Breast epithelium (tissue), 4 donors: Measurements from ENCODE around the gene NPTXR. TPM values are rescaled to one million over a fixed set of nuclear protein-coding genes. Genes with fewer than 3 reads are reported as not detected.

Experiments
- DNase-seq, 2 donors: peaks; one replicate each; pipeline ENCODE4 v3.0.0-alpha.2; 2019; ENCODE audit warnings: low spot score in 2 of 2
- H3K27ac ChIP-seq, 2 donors: fragments of 200-600 bp; sonication (generic) in 1 of 2; one replicate each; pipeline ENCODE4 v1.5.1; 2016 to 2019; ENCODE audit warnings: mild to moderate bottlenecking in 1 of 2
- H3K27me3 ChIP-seq, 2 donors: fragments of 200-600 bp; sonication (generic) in 1 of 2; one replicate each; pipeline versions ENCODE4 v1.5.1 to v1.6.0; 2017 to 2019; ENCODE audit warnings: control low read depth in 1 of 2, mild to moderate bottlenecking in 1 of 2
- H3K36me3 ChIP-seq: fragments of 200-600 bp; one replicate; pipeline ENCODE4 v1.5.1; 2019
- H3K4me1 ChIP-seq, 2 donors: fragments of 200-600 bp; sonication (generic); one replicate each; pipeline ENCODE4 v1.5.1; 2016 to 2019; ENCODE audit warnings: control low read depth in 1 of 2
- H3K4me3 ChIP-seq, 3 donors: fragments of 200-600 bp; sonication (generic); 1 replicate in 2 of 3; 2 replicates in 1 of 3; pipeline ENCODE4 v1.5.1; 2016 to 2019; ENCODE audit warnings: mild to moderate bottlenecking in 3 of 3, moderate library complexity in 2 of 3
- H3K9me3 ChIP-seq, 2 donors: fragments of 200-600 bp; sonication (generic) in 1 of 2; one replicate each; pipeline ENCODE4 v1.5.1; 2016 to 2019; ENCODE audit warnings: control low read depth in 1 of 2
- POLR2A ChIP-seq: fragments of 450-650 bp; IDR thresholded peaks from one replicate; pipeline ENCODE4 v1.6.1; 2016; ENCODE audit warnings: antibody characterized with exemption, mild to moderate bottlenecking, moderate library complexity
- POLR2AphosphoS5 ChIP-seq, 3 donors: sonication (generic); formaldehyde crosslinking; IDR thresholded peaks; one replicate each; pipeline ENCODE4 v1.6.1; 2017; ENCODE audit warnings: antibody characterized with exemption in 3 of 3
- intact Hi-C: fragments of 100-400 bp; cut with DNase I; formaldehyde crosslinking; loops from one replicate; pipeline ENCODE4 v1.15.1; 2023; ENCODE audit warnings: low total_unique reads
- total RNA-seq, 3 donors: library from RNA; depleted of rRNA; stranded (reverse); fragments of >200 nt; gene quantifications; one replicate each; pipeline ENCODE4 v1.1.0, GENCODE V29; 2016
- TF ChIP-seq, protein P1 (sequence below), 3 donors: fragments of 450-650 bp; IDR thresholded peaks; one replicate each; pipeline ENCODE4 v1.5.1; 2016 to 2017; ENCODE audit warnings: antibody characterized with exemption in 3 of 3, mild to moderate bottlenecking in 3 of 3, moderate library complexity in 3 of 3

The NPTXR gene
- total RNA-seq, 3 donors from 2014 or later: 3.7 to 4.6 (median 4.5) TPM

DNA sequence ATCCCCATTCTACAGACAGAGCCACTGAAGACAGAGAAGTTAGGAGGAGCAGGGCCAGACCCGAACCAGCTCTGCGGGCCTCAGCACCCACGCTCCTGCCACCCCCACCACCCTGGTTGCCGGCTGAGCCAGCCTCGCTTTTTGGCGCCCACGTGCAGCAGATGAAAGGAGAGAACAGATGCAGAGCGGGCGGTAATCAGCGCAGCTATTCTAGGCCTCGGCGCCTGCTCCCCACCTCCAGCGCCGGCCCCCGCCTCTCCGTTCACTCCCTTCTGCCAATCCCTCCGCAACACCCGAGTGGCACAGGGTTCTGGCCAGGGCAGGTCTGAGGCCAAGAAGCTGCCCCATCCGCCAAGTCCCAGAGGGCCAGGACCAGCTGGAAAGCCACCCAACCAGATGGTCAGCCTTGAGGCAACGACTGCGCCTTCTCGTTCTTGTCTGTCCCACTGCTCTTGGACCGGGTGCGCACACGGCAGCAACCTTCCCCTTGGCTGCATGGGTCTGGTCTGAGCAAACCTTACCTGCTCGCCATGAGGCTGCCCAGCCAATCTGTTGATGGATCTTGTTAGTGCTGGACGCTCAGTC lies 66.6 kb downstream of the NPTXR start:
- TF ChIP-seq POLR2AphosphoS5 (IDR thresholded peaks at IDR 0.05): no peak
- TF ChIP-seq, protein P1, sequence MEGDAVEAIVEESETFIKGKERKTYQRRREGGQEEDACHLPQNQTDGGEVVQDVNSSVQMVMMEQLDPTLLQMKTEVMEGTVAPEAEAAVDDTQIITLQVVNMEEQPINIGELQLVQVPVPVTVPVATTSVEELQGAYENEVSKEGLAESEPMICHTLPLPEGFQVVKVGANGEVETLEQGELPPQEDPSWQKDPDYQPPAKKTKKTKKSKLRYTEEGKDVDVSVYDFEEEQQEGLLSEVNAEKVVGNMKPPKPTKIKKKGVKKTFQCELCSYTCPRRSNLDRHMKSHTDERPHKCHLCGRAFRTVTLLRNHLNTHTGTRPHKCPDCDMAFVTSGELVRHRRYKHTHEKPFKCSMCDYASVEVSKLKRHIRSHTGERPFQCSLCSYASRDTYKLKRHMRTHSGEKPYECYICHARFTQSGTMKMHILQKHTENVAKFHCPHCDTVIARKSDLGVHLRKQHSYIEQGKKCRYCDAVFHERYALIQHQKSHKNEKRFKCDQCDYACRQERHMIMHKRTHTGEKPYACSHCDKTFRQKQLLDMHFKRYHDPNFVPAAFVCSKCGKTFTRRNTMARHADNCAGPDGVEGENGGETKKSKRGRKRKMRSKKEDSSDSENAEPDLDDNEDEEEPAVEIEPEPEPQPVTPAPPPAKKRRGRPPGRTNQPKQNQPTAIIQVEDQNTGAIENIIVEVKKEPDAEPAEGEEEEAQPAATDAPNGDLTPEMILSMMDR (IDR thresholded peaks at IDR 0.05): no peak
- TF ChIP-seq POLR2A: no peak
- Histone ChIP-seq H3K4me3 (no peak overlapping the region), H3K27me3 (no peaks in the 10 kb centered on the region), H3K27ac (no peak overlapping the region), H3K4me1 (no peaks in the 10 kb centered on the region), H3K9me3 (no peaks in the 10 kb centered on the region), H3K36me3 (no peaks in the 10 kb centered on the region)
- DNase-seq: no peak
- intact Hi-C loops: no loop called here

DNA sequence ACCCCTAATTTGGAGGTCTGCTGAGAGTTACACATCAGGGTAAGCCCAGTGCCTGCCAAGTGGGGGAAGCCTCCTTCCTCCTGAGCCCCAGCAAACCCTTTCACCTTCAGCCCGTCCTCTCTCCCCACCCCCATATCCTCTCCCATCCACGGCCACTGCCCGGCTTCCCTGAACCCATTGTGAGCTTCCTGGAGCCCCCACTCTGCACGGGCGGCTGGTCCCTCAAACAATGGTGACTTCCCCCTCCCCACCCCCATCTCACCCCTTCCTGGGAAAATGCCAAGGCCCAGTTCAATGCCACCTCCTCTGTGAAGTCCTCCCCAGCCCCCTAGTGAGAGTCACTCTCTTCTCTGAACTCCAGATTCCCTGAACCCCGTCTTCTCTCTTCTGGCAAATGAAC lies 67.7 kb downstream of the NPTXR start:
- TF ChIP-seq POLR2A (no peak), POLR2AphosphoS5 (IDR thresholded peaks at IDR 0.05) (no peak)
- TF ChIP-seq, protein P1 (IDR thresholded peaks at IDR 0.05): no peak
- H3K27me3 ChIP-seq: no peaks in the 10 kb centered on the region
- no peak overlapping the region for H3K4me3 ChIP-seq
- DNase-seq: no peak
- H3K9me3 ChIP-seq: no peaks in the 10 kb centered on the region
- no peak overlapping the region for H3K27ac ChIP-seq
- H3K36me3 ChIP-seq: no peaks in the 10 kb centered on the region
- intact Hi-C loops: no loop called here
- H3K4me1 ChIP-seq: no peaks in the 10 kb centered on the region

DNA sequence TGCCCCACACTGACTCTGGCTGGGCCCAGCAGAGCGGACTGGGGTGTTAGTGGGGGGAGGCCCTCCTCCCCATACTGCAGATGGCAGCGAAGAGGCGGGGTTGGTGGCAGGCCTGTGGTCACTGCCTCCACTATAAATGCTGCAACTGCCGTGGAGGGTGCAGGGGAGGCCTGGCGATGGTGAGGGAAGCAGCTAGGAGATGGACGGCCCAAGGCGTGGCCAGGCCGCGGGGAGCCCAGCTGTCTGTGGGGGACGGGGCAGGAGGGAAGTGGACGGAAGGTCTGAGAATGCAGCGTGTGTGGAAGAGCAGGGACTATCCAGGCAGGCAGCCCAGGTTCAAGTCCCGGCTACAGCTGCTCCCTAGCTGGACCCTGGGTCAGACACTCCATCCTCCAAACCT lies 68.2 kb downstream of the NPTXR start:
- intact Hi-C loops: no loop called here
- no peaks in the 10 kb centered on the region for H3K9me3 ChIP-seq
- no peak for DNase-seq

DNA sequence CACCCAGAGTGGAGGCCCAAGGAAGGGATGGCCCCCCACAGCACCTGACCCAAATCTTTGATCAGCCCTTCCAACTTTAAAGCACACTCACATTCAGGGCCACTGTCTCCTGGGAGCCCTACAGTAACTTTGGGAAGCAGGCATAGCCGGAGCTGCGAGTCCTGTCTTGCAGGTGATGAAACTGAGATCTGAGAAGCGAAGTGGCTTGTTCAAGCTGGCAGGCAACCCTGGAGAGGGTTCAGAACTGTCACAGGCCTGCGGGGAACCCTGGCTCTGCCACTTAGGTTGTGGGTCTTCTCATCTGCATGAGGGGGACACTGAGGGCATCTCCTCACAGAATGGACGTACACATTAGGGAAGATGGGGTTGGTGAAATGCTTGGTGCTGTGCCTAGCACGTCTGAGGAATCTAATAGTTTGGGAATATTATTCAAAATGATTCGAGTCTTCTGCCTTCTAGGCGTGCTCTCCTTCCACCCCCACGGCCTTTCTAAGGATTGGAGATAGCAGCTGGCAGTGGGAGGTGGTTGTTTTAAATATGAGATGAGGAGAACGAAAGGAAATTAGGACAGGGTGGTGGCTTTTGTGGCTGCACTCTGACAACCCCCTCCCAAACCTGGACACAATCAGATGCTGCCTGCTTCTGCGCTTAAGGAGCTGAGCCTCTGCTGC lies 69.2 kb downstream of the NPTXR start:
- intact Hi-C loops: no loop called here
- Histone ChIP-seq H3K4me3 (no peak overlapping the region), H3K27ac (peak overlapping the region; percentile 19 to 38), H3K36me3 (no peaks in the 10 kb centered on the region), H3K27me3 (no peaks in the 10 kb centered on the region), H3K9me3 (no peaks in the 10 kb centered on the region), H3K4me1 (no peaks in the 10 kb centered on the region)
- TF ChIP-seq POLR2A: no peak
- no peak for DNase-seq

More for the DNA sequence above, 68.2 kb downstream of the NPTXR start:
- Histone ChIP-seq H3K4me3 (no peak overlapping the region), H3K27me3 (no peaks in the 10 kb centered on the region), H3K27ac (peak overlapping the region in 1 of 2 donors; percentile 38), H3K4me1 (no peaks in the 10 kb centered on the region), H3K36me3 (no peaks in the 10 kb centered on the region)
- no peak for TF ChIP-seq POLR2AphosphoS5 (IDR thresholded peaks at IDR 0.05)
- no peak for TF ChIP-seq POLR2A
- TF ChIP-seq, protein P1 (IDR thresholded peaks at IDR 0.05): no peak

DNA sequence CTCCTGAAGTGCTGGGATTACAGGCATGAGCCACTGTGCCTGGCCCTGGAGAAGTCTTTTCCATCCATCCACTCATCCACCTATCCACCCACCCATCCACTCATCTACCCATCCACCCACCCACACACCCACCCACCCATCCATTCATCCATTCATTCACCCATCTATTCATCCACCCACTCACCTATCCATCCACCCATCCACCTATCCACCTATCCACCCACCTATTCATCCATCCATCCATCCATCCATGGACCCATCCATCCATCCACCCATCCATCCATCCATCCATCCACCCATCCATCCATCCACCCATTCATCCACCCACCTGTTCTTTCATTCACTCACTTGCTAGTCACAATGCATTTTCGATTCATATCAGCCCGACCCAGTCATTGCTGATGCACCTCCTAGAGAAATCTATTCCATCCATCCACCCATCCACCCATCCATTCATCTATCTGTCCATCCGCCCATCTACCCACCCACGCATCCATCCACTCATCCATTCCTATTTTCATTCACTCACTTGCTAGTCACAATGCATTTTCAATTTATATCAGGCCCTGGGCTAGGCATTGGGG lies 70.4 kb downstream of the NPTXR start:
- Histone ChIP-seq H3K36me3 (no peaks in the 10 kb centered on the region), H3K9me3 (no peaks in the 10 kb centered on the region), H3K27me3 (no peaks in the 10 kb centered on the region), H3K4me1 (no peaks in the 10 kb centered on the region), H3K4me3 (no peak overlapping the region), H3K27ac (no peak overlapping the region)
- no peak for DNase-seq
- intact Hi-C loops: loop anchor here (1.0 kb wide), 1 partner anchor 23 kb away; no protein-coding TSS in a partner anchor
- TF ChIP-seq, protein P1 (IDR thresholded peaks at IDR 0.05): no peak
- TF ChIP-seq POLR2AphosphoS5 (IDR thresholded peaks at IDR 0.05): no peak
- TF ChIP-seq POLR2A: no peak
